B cell (primary cell): ENCODE results near the gene TNIK. TPM values are rescaled to one million over a fixed set of nuclear protein-coding genes. Genes with fewer than 3 reads are reported as not detected.

Experiments used
- ATAC-seq: fragments of 200-7000 bp; cut with Tn5 transposase; one replicate; pipeline ENCODE4 v1.10.0; 2021; ENCODE audit warnings: low read depth, mild to moderate bottlenecking, moderate number of reproducible peaks, moderate library complexity
- CTCF ChIA-PET: fragments of 350-600 bp; sonication (Branson Sonifier 250); formaldehyde crosslinking; loops from one replicate; lab custom pipeline; 2021; ENCODE audit warnings: antibody characterized with exemption, inconsistent platforms; lab: Charles Lee
- POLR2A ChIA-PET: fragments of 350-600 bp; sonication (Branson Sonifier 250); formaldehyde crosslinking; loops from one replicate; lab custom pipeline; 2021; ENCODE audit warnings: antibody characterized with exemption; lab: Charles Lee
- DNase-seq: peaks from one replicate; pipeline ENCODE4 v3.0.0; 2013
- H2AFZ ChIP-seq: 2 replicates; pipeline ENCODE4 v1.6.1; 2012; ENCODE audit warnings: mild to moderate bottlenecking, low read depth, low read length; ENCODE audit not compliant: insufficient read depth, poor library complexity, severe bottlenecking
- H3K27ac ChIP-seq, 2 donors: 1 replicate in 1 of 2; 2 replicates in 1 of 2; pipeline ENCODE4 v1.5.1; 2012 to 2013; ENCODE audit warnings: low read length in 2 of 2, mild to moderate bottlenecking in 2 of 2, moderate library complexity in 1 of 2
- H3K27me3 ChIP-seq, 4 experiments: fragments of 200-600 bp in 1 of 4; sonication (generic) in 1 of 4; replicated peaks in 1 of 4; 1 replicate in 2 of 4; 2 replicates in 2 of 4; pipeline versions ENCODE4 v1.6.1 to v1.7.0; 2013 to 2016; ENCODE audit warnings: low read length in 3 of 4, mild to moderate bottlenecking in 2 of 4, mixed read lengths in 1 of 4, moderate library complexity in 1 of 4; ENCODE audit not compliant: insufficient read depth in 4 of 4, control insufficient read depth in 3 of 4; ENCODE audit errors: control extremely low read depth in 1 of 4
- H3K36me3 ChIP-seq, 2 experiments: replicated peaks in 1 of 2; 1 replicate in 1 of 2; 2 replicates in 1 of 2; pipeline versions ENCODE4 v1.6.1 to v1.7.1; 2013; ENCODE audit warnings: low read length in 1 of 2; ENCODE audit not compliant: insufficient read depth in 2 of 2, control insufficient read depth in 1 of 2; ENCODE audit errors: control extremely low read depth in 1 of 2, extremely low read depth in 1 of 2
- H3K4me1 ChIP-seq, 2 donors: fragments of 200-600 bp in 1 of 2; sonication (generic) in 1 of 2; 1 replicate in 1 of 2; 2 replicates in 1 of 2; pipeline versions ENCODE4 v1.5.1 to v1.6.1; 2013 to 2017; ENCODE audit warnings: low read length in 2 of 2; ENCODE audit not compliant: control insufficient read depth in 2 of 2, insufficient read depth in 2 of 2
- H3K4me2 ChIP-seq: replicated peaks from 2 replicates; pipeline ENCODE3; 2012; ENCODE audit warnings: mild to moderate bottlenecking, low read depth, low read length; ENCODE audit not compliant: poor library complexity, severe bottlenecking
- H3K4me3 ChIP-seq, 5 experiments: fragments of 200-600 bp in 1 of 5; sonication (generic) in 1 of 5; 1 replicate in 3 of 5; 2 replicates in 2 of 5; pipeline versions ENCODE4 v1.5.1 to v1.7.0; 2011 to 2016; ENCODE audit warnings: low read length in 4 of 5, mild to moderate bottlenecking in 4 of 5, low read depth in 2 of 5, control low read depth in 1 of 5, moderate library complexity in 1 of 5; ENCODE audit not compliant: insufficient read depth in 1 of 5; ENCODE audit errors: control extremely low read depth in 1 of 5, extremely low read depth in 1 of 5
- H3K79me2 ChIP-seq: fragments of 200-600 bp; sonication (generic); one replicate; pipeline ENCODE4 v1.6.0; 2016; ENCODE audit warnings: low read length; ENCODE audit not compliant: control insufficient read depth, insufficient read depth
- H3K9ac ChIP-seq: fragments of 200-600 bp; sonication (generic); 2 replicates; pipeline ENCODE4 v1.6.1; 2017; ENCODE audit warnings: mild to moderate bottlenecking, low read length, moderate library complexity
- H3K9me3 ChIP-seq, 3 donors: one replicate each; pipeline versions ENCODE4 v1.6.1 to v1.7.1; 2013; ENCODE audit warnings: low read length in 2 of 3; ENCODE audit not compliant: control insufficient read depth in 2 of 3, insufficient read depth in 1 of 3; ENCODE audit errors: control extremely low read depth in 1 of 3
- H4K20me1 ChIP-seq: 2 replicates; pipeline ENCODE4 v1.6.0; 2012; ENCODE audit warnings: mild to moderate bottlenecking, low read length; ENCODE audit not compliant: insufficient read depth, control insufficient read depth, poor library complexity, severe bottlenecking
- H3K27ac Mint-ChIP-seq: one replicate; pipeline ENCODE4 v1.8.0; 2021; ENCODE audit warnings: mixed read lengths
- H3K27me3 Mint-ChIP-seq: one replicate; pipeline ENCODE4 v1.8.0; 2021; ENCODE audit warnings: mixed read lengths
- H3K4me1 Mint-ChIP-seq: one replicate; pipeline ENCODE4 v1.8.0; 2021; ENCODE audit warnings: mixed read lengths
- H3K4me3 Mint-ChIP-seq: one replicate; pipeline ENCODE4 v1.8.0; 2021; ENCODE audit warnings: mixed read lengths
- H3K9me3 Mint-ChIP-seq: one replicate; pipeline ENCODE4 v1.8.0; 2022; ENCODE audit warnings: mixed read lengths; ENCODE audit not compliant: insufficient read depth
- EZH2 ChIP-seq: IDR thresholded peaks from 2 replicates; pipeline ENCODE4 v1.6.1; 2012; ENCODE audit warnings: borderline replicate concordance, low read depth, mild to moderate bottlenecking, moderate library complexity, low read length; ENCODE audit not compliant: insufficient read depth, poor library complexity, severe bottlenecking
- WGBS: methylation state at CpG from one replicate; pipeline ENCODE4 v1.1.5; 2013; ENCODE audit warnings: missing lambda C conversion rate; ENCODE audit not compliant: insufficient coverage; 5-methylcytosine and 5-hydroxymethylcytosine counted together
- intact Hi-C: fragments of 100-400 bp; cut with micrococcal nuclease; formaldehyde crosslinking; loops from one replicate; pipeline ENCODE4 v1.10.0; 2022
- polyA plus RNA-seq: library from polyadenylated mRNA; depleted of rRNA; stranded (reverse); fragments of >200 nt; gene quantifications from 2 replicates; pipeline ENCODE4 v1.2.3, GENCODE V29; 2012
- total RNA-seq, 2 donors: library from RNA; stranded (reverse); fragments of 120-200 nt in 1 of 2; gene quantifications; 1 replicate in 1 of 2; 2 replicates in 1 of 2; pipeline versions ENCODE4 v1.2.3 to v1.2.4, GENCODE V29; 2013 to 2022
- TF ChIP-seq, protein P1 (sequence below): fragments of 200-600 bp; IDR thresholded peaks from one replicate; pipeline ENCODE4 v1.8.0; 2022; ENCODE audit warnings: antibody characterized with exemption, mild to moderate bottlenecking

Gene TNIK
- total and polyA plus RNA-seq, 2 donors (not counting 1 experiment from before 2014, with no cell fraction given) = 0.66 to 7.7 TPM

DNA sequence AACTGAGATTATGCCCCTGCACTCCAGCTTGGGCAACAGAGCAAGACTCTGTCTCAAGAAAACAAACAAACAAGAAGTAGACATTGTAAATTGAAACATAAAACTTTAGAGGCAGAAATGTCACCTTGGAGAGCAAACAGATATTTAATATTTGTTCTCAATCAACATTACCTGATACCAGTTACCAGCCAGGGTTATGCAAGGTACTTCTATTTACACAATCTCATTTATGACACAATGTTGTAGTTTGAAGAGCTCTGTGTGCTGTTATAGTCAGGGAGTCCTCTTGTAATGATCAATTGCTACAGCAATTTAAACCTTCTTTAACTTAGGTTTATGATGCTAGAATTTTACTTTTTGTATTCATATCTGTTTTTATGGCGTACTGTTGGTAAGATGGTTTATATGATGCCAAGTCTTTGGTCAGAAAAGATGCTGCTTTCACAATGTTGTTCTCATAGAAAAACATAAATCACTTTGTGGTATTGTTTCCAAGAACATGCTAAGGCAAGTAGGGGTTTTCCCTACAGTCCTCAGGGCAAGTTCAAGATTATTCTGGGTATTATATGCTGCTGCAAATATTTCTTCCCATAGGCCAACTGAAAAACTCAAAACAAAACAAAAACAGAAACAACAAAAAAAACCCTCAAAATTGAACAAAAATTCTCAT lies 173.5 kb downstream of the TNIK start:
- H3K4me1 Mint-ChIP-seq = peaks cover 2% of the 10 kb centered on the region

DNA sequence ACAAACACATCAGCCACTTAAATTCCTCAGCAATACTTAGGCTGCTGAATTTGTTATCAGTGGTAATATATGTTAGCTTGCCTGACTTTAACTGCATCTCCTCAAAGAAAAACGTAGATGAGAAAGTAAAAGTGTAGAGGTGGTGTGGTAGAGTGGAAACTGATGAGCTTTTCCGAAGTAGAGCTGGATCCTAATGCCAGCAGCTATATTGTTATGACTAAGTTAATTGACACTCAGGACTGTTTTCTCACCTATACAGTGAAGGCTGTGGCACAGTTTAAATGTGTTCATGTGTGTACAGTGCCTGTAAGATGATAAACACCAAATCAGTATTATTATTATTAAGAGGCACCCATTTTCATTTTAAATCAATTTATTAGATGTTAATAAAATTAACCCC lies 174.9 kb downstream of the TNIK start:
- no peaks in the 10 kb centered on the region for H3K27me3 Mint-ChIP-seq
- Histone ChIP-seq H3K27me3 (no peaks in the 10 kb centered on the region), H3K36me3 (no peaks in the 10 kb centered on the region), H3K9ac (no peak overlapping the region), H2AFZ (no peak overlapping the region), H3K4me2 (no peak overlapping the region), H3K4me3 (no peak overlapping the region), H3K4me1 (no peaks in the 10 kb centered on the region), H3K79me2 (no peaks in the 10 kb centered on the region), H3K27ac (no peak overlapping the region), H4K20me1 (no peaks in the 10 kb centered on the region), H3K9me3 (no peaks in the 10 kb centered on the region)
- no peak overlapping the region for H3K27ac Mint-ChIP-seq
- no CpG with 5 or more reads among the region's 2 CpGs for WGBS
- no peak overlapping the region for H3K4me3 Mint-ChIP-seq
- DNase-seq (no peak), ATAC-seq (no peak)
- TF ChIP-seq, protein P1, sequence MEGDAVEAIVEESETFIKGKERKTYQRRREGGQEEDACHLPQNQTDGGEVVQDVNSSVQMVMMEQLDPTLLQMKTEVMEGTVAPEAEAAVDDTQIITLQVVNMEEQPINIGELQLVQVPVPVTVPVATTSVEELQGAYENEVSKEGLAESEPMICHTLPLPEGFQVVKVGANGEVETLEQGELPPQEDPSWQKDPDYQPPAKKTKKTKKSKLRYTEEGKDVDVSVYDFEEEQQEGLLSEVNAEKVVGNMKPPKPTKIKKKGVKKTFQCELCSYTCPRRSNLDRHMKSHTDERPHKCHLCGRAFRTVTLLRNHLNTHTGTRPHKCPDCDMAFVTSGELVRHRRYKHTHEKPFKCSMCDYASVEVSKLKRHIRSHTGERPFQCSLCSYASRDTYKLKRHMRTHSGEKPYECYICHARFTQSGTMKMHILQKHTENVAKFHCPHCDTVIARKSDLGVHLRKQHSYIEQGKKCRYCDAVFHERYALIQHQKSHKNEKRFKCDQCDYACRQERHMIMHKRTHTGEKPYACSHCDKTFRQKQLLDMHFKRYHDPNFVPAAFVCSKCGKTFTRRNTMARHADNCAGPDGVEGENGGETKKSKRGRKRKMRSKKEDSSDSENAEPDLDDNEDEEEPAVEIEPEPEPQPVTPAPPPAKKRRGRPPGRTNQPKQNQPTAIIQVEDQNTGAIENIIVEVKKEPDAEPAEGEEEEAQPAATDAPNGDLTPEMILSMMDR = no peak
- no peak for TF ChIP-seq EZH2
- no peaks in the 10 kb centered on the region for H3K9me3 Mint-ChIP-seq
- peaks cover 2% of the 10 kb centered on the region for H3K4me1 Mint-ChIP-seq
- CTCF ChIA-PET = no interaction called here
- intact Hi-C loops = no loop called here
- POLR2A ChIA-PET = no interaction called here

More for the DNA sequence above, 173.5 kb downstream of the TNIK start:
- Mint-ChIP-seq H3K9me3 (no peaks in the 10 kb centered on the region), H3K27me3 (no peaks in the 10 kb centered on the region), H3K4me3 (no peak overlapping the region), H3K27ac (no peak overlapping the region)
- CTCF ChIA-PET = no interaction called here
- H3K4me2 ChIP-seq = no peak overlapping the region
- POLR2A ChIA-PET = no interaction called here
- H3K36me3 ChIP-seq = no peaks in the 10 kb centered on the region
- ATAC-seq (no peak), DNase-seq (no peak)
- H4K20me1 ChIP-seq = no peaks in the 10 kb centered on the region
- no peaks in the 10 kb centered on the region for H3K4me1 ChIP-seq
- H3K9me3 ChIP-seq = no peaks in the 10 kb centered on the region
- H3K79me2 ChIP-seq = no peaks in the 10 kb centered on the region
- WGBS = no CpG with 5 or more reads among the region's 1 CpG
- intact Hi-C loops = no loop called here
- no peak overlapping the region for H3K4me3 ChIP-seq
- TF ChIP-seq, protein P1 = no peak
- no peak for TF ChIP-seq EZH2
- H3K27me3 ChIP-seq = no peaks in the 10 kb centered on the region
- H3K9ac ChIP-seq = no peak overlapping the region
- no peak overlapping the region for H3K27ac ChIP-seq
- H2AFZ ChIP-seq = no peak overlapping the region
